KMS-11 (cell line): Measurements from ENCODE around the gene AGAP1.

Experiments used
- H2AFZ ChIP-seq: fragments of 200-600 bp; sonication (generic); 2 replicates; pipeline ENCODE4 v1.6.1; 2016; ENCODE audit warnings: antibody characterized with exemption, mixed run types, low read depth
- H3K27ac ChIP-seq: fragments of 200-600 bp; sonication (generic); 2 replicates; pipeline ENCODE4 v1.6.1; 2016; ENCODE audit warnings: mild to moderate bottlenecking, mixed run types
- H3K27me3 ChIP-seq: fragments of 200-600 bp; sonication (generic); 2 replicates; pipeline ENCODE4 v1.6.1; 2017; ENCODE audit warnings: mild to moderate bottlenecking, low read depth, mixed run types, moderate library complexity; ENCODE audit not compliant: insufficient read depth
- H3K36me3 ChIP-seq: fragments of 200-600 bp; sonication (generic); 2 replicates; pipeline ENCODE4 v1.6.1; 2017; ENCODE audit warnings: mild to moderate bottlenecking, mixed run types; ENCODE audit not compliant: insufficient read depth
- H3K4me1 ChIP-seq: fragments of 200-600 bp; sonication (generic); 2 replicates; pipeline ENCODE4 v1.6.1; 2016; ENCODE audit warnings: mild to moderate bottlenecking, low read depth, mixed run types; ENCODE audit not compliant: poor library complexity, severe bottlenecking
- H3K4me2 ChIP-seq: fragments of 200-600 bp; sonication (generic); 2 replicates; pipeline ENCODE4 v1.7.0; 2016; ENCODE audit warnings: mild to moderate bottlenecking, mixed run types
- H3K4me3 ChIP-seq: fragments of 200-600 bp; sonication (generic); IDR thresholded peaks from 2 replicates; pipeline ENCODE4 v1.6.1; 2017; ENCODE audit warnings: low read depth, low read length, mixed read lengths; ENCODE audit not compliant: insufficient read depth
- H3K79me2 ChIP-seq: fragments of 200-600 bp; sonication (generic); 2 replicates; pipeline ENCODE4 v1.6.1; 2016; ENCODE audit warnings: low read depth, mixed run types; ENCODE audit not compliant: insufficient read depth
- H3K9ac ChIP-seq: fragments of 200-600 bp; sonication (generic); 2 replicates; pipeline ENCODE4 v1.6.1; 2016; ENCODE audit warnings: mild to moderate bottlenecking, mixed run types
- H4K20me1 ChIP-seq: fragments of 200-600 bp; sonication (generic); 2 replicates; pipeline ENCODE4 v1.6.1; 2016; ENCODE audit warnings: mild to moderate bottlenecking, mixed run types; ENCODE audit not compliant: insufficient read depth
- CTCF ChIP-seq: fragments of 200-600 bp; sonication (generic); conservative IDR thresholded peaks from 2 replicates; pipeline ENCODE4 v1.6.1; 2017; ENCODE audit warnings: low read depth, mild to moderate bottlenecking, antibody characterized with exemption, low read length, moderate library complexity, mixed read lengths

The AGAP1 gene

GRCh38 chr2:235695602-235695895 lies 201.7 kb downstream of the AGAP1 start:
- Histone ChIP-seq H3K27me3 (no peaks in the 10 kb centered on the region), H4K20me1 (no peaks in the 10 kb centered on the region), H2AFZ (no peak overlapping the region), H3K4me3 (no peak overlapping the region), H3K27ac (no peak overlapping the region), H3K4me2 (no peak overlapping the region), H3K36me3 (no peaks in the 10 kb centered on the region), H3K9ac (no peak overlapping the region), H3K4me1 (peaks cover 5% of the 10 kb centered on the region), H3K79me2 (peaks cover 40% of the 10 kb centered on the region; the same call in 1 of the 2 replicates)
- no peak for TF ChIP-seq CTCF

- H4K20me1 ChIP-seq: no peaks in the 10 kb centered on the region
- no peak overlapping the region for H3K27ac ChIP-seq
- H3K36me3 ChIP-seq: no peaks in the 10 kb centered on the region
- H2AFZ ChIP-seq: no peak overlapping the region
- H3K79me2 ChIP-seq: peaks cover 34% of the 10 kb centered on the region; the same call in 1 of the 2 replicates
- H3K4me2 ChIP-seq: no peak overlapping the region
- H3K9ac ChIP-seq: no peak overlapping the region
- no peak for TF ChIP-seq CTCF
- no peak overlapping the region for H3K4me3 ChIP-seq
- peaks cover 5% of the 10 kb centered on the region for H3K4me1 ChIP-seq
- no peaks in the 10 kb centered on the region for H3K27me3 ChIP-seq
These were observed 203.2 kb downstream of the AGAP1 start for GRCh38 chr2:235697041-235697440.

GRCh38 chr2:235698028-235698427 lies 204.2 kb downstream of the AGAP1 start:
- Histone ChIP-seq H3K79me2 (peaks cover 37% of the 10 kb centered on the region; the same call in 1 of the 2 replicates), H4K20me1 (no peaks in the 10 kb centered on the region), H3K27ac (no peak overlapping the region), H2AFZ (no peak overlapping the region), H3K9ac (no peak overlapping the region), H3K4me3 (no peak overlapping the region), H3K36me3 (no peaks in the 10 kb centered on the region), H3K4me2 (no peak overlapping the region), H3K27me3 (no peaks in the 10 kb centered on the region), H3K4me1 (peaks cover 5% of the 10 kb centered on the region)
- TF ChIP-seq CTCF: no peak

GRCh38 chr2:235698491-235698890 lies 204.6 kb downstream of the AGAP1 start:
- peaks cover 5% of the 10 kb centered on the region for H3K4me1 ChIP-seq
- H3K27ac ChIP-seq: no peak overlapping the region
- H3K79me2 ChIP-seq: peaks cover 37% of the 10 kb centered on the region; the same call in 1 of the 2 replicates
- no peaks in the 10 kb centered on the region for H3K27me3 ChIP-seq
- H3K4me2 ChIP-seq: no peak overlapping the region
- TF ChIP-seq CTCF: no peak
- no peak overlapping the region for H3K9ac ChIP-seq
- no peaks in the 10 kb centered on the region for H4K20me1 ChIP-seq
- H3K4me3 ChIP-seq: no peak overlapping the region
- no peaks in the 10 kb centered on the region for H3K36me3 ChIP-seq
- H2AFZ ChIP-seq: no peak overlapping the region
